Measurements from ENCODE around the gene GRIFIN.

DNA sequence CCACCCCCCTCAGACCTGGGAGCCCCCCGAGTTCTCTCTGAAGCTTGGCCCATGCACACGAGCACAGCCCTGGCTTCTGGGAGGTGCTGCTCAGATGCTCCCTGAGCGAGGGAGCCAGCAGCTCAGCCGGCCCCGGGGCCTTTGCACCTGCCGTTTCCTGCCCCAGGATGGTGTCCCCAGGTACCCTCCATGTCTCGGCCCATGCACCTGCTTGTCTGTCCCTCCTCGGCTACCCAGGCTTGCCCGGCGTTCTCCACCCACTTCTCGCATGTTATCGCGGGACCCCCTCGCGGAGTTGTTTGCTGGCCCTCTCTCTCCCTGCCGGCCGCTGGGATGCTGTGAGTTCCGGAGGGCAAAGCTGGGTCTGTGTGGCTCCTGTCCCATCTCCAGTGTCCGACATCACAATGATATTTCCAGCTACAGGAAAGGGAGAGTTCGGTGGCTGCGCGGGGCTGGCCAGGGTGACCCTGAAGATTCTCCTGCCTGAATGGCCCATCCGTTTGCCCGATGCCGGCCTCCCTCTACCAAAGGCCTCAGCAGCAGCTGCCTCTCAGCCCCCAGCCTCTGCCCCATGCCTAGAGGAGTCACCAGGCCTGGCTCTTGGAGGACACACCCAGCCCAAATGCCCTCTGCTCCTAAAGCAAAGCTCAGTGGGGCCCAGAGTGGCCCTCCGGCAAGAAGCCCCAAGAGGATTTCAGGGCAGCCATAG lies 31.2 kb upstream of the GRIFIN start:
- TF ChIP-seq EZH2 (IDR thresholded peaks at IDR 0.05; ENCODE audit: insufficient read depth, poor library complexity, severe bottlenecking) (no peak), EZH2phosphoT487 (IDR thresholded peaks at IDR 0.05; ENCODE audit: insufficient read depth, low read depth) (no peak)

Measured in GM23248 (cell line).